GM10248 (cell line): ENCODE data around the gene LAYN.

Source experiments
- CTCF ChIA-PET: fragments of 300-600 bp; sonication (Branson Sonifier 250); formaldehyde crosslinking; extraction: SDS; loops from one replicate; lab custom pipeline; 2021; ENCODE audit warnings: antibody characterized with exemption; lab: Yijun Ruan, JAX
- POLR2A ChIA-PET: fragments of 350-650 bp; sonication (Branson Sonifier 250); formaldehyde crosslinking; extraction: SDS; loops from one replicate; lab custom pipeline; 2020; ENCODE audit warnings: antibody characterized with exemption; lab: Yijun Ruan, JAX
- DNase-seq: peaks from one replicate; pipeline ENCODE4 v3.0.0; 2012; ENCODE audit errors: extremely low spot score
- CTCF ChIP-seq: IDR thresholded peaks from 2 replicates; pipeline ENCODE4 v1.5.1; 2012; ENCODE audit warnings: mild to moderate bottlenecking, low read depth; ENCODE audit errors: extremely low read depth, missing control alignments, control extremely low read depth

LAYN gene

DNA sequence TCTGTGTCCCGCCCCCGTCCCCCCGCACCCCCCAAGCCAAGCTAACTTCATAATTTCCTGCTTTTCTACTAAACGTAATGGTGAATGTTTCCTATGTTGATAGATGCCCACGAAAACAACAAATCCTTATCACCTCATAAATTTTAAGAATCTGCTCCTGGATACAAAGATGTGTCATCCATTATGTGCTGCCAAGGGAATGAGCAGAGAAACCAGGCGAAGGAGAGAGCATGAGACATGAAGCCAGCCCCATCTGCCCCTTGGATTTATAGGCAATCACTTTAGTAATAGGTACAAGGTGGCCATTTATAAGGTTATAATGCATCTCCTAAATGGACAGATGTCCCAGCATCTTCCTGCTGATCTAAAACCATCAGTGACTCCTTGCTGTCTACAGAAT is 30.3 kb downstream of the LAYN start:
- TF ChIP-seq CTCF = no peak
- CTCF ChIA-PET = no interaction called here
- POLR2A ChIA-PET = interaction anchor here (0.7 kb wide), 1 partner anchor 195 kb away, joined by 4 read pairs; the partner anchor contains the start of gene PPP2R1B
- DNase-seq = no peak

- ChIA-PET POLR2A (no interaction called here), CTCF (interaction anchor here (0.8 to 2.1 kb wide), 7 partner anchors 9 to 400 kb away, joined by 3 to 9 read pairs (median 3); no protein-coding TSS in a partner anchor)
- no peak for TF ChIP-seq CTCF
- no peak for DNase-seq
Observed at GRCh38 chr11:111571829-111572501, 31.4 kb downstream of the LAYN start.

DNA sequence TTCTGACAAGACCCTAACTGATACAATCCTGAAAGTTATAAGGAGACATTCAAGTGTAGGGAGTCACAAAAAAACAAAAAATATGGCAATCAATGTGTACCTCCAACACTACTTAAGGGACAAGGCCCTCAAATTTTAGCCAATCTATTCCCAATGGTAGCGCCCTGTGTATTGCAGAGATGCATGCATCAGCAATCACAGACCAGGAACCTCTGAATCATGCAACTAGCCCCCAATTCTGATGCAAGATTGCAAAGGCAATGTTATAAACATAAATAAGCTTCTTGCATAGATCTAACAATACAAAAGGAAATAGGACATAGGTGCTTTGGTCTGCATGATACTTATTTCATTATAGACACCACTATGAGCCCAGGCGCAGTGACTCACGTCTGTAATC is 32.1 kb downstream of the LAYN start:
- POLR2A ChIA-PET = no interaction called here
- no peak for TF ChIP-seq CTCF
- no peak for DNase-seq
- CTCF ChIA-PET = interaction anchor here (1.1 to 2.1 kb wide), 4 partner anchors 14 to 399 kb away, joined by 3 to 9 read pairs (median 4); no protein-coding TSS in a partner anchor

- POLR2A ChIA-PET = no interaction called here
- TF ChIP-seq CTCF = no peak
- CTCF ChIA-PET = interaction anchor here (0.8 to 1.3 kb wide), 2 partner anchors 10 to 203 kb away, joined by 3 read pairs; no protein-coding TSS in a partner anchor
- DNase-seq = no peak
Observed at GRCh38 chr11:111573821-111574249, 33.3 kb downstream of the LAYN start.

- POLR2A ChIA-PET = no interaction called here
- DNase-seq = no peak
- CTCF ChIA-PET = interaction anchor here (0.8 to 1.3 kb wide), 2 partner anchors 11 to 203 kb away, joined by 3 read pairs; no protein-coding TSS in a partner anchor
- TF ChIP-seq CTCF = no peak
Observed at GRCh38 chr11:111574373-111575225, 34.1 kb downstream of the LAYN start.

DNA sequence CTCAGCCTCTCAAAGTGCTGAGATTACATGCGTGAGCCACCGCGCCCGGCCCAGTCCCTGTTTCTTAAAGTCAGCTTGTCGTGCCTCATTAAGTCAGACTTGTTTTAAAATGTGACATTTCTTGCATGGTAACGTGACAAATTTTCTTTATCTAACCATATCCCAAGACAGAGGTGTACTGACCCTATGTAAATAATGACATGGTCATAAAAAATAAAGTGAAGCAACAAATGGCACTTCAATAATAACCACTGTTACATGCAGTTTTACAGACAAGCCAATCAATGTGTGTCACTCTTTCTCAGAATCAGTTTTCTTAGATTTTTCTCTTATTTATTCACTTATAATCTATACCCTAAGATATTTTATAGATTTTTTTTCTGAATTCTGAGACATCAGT is 35.2 kb downstream of the LAYN start:
- POLR2A ChIA-PET = no interaction called here
- no peak for DNase-seq
- TF ChIP-seq CTCF = no peak
- CTCF ChIA-PET = no interaction called here
